HCT116 (cell line): ENCODE data around the gene LSP1. TPM values are rescaled to one million over a fixed set of nuclear protein-coding genes. Genes with fewer than 3 reads are reported as not detected.

ENCODE experiments used
- ATAC-seq: fragments of 200-7000 bp; cut with Tn5 transposase; 2 replicates; pipeline ENCODE4 v1.9.1; 2020; ENCODE audit warnings: mild to moderate bottlenecking, moderate library complexity
- BruUV-seq: library from RNA; stranded (reverse); fragments of 400-500 nt; replicated peaks from 2 replicates; lab custom pipeline; 2021; lab: Mats Ljungman, UMichigan
- CTCF ChIA-PET: fragments of 300-600 bp; sonication (Branson Sonifier 250); formaldehyde crosslinking; loops from one replicate; lab custom pipeline; 2021; ENCODE audit warnings: antibody characterized with exemption; lab: Charles Lee
- POLR2A ChIA-PET: fragments of 300-600, 350-600 bp; sonication (Branson Sonifier 250); formaldehyde crosslinking; loops from one replicate; lab custom pipeline; 2021; ENCODE audit warnings: antibody characterized with exemption; lab: Charles Lee
- RAD21 ChIA-PET, 2 experiments: fragments of 300-600 bp; sonication (Branson Sonifier 250); formaldehyde crosslinking; loops; one replicate each; lab custom pipeline; 2023; ENCODE audit warnings: low total read pairs in 2 of 2; ENCODE audit not compliant: uncharacterized antibody in 2 of 2, unreplicated experiment in 2 of 2, low non-redundant PET in 1 of 2; lab: Charles Lee
- DNase-seq: peaks from one replicate; pipeline ENCODE4 v3.0.0-alpha.2; 2010; ENCODE audit warnings: low read depth, low spot score
- H2AFZ ChIP-seq: fragments of 200-600 bp; shearing (Covaris generic), sonication (generic); 2 replicates; pipeline ENCODE4 v1.6.1; 2017; ENCODE audit warnings: low read depth, mixed run types, mixed read lengths, antibody characterized with exemption, low read length; ENCODE audit not compliant: poor library complexity, severe bottlenecking
- H3K27ac ChIP-seq: 2 replicates; pipeline ENCODE4 v1.5.1; 2012; ENCODE audit warnings: low read depth, low read length
- H3K27me3 ChIP-seq: fragments of 200-600 bp; sonication (generic); 2 replicates; pipeline ENCODE4 v1.6.1; 2016; ENCODE audit warnings: mixed run types, low read length, mixed read lengths; ENCODE audit not compliant: insufficient read depth
- H3K36me3 ChIP-seq, 2 experiments: fragments of 200-500 bp in 1 of 2; fragments of 200-600 bp in 1 of 2; sonication (Bioruptor generic) in 1 of 2; sonication (generic) in 1 of 2; 2 replicates each; pipeline versions ENCODE4 v1.5.1 to v1.6.1; 2014 to 2016; ENCODE audit warnings: low read length in 2 of 2, inconsistent platforms in 1 of 2, mixed read lengths in 1 of 2, mixed run types in 1 of 2; ENCODE audit not compliant: insufficient read depth in 2 of 2, control insufficient read depth in 1 of 2
- H3K4me1 ChIP-seq, 2 experiments: fragments of 200-600 bp in 1 of 2; sonication (generic) in 1 of 2; 2 replicates each; pipeline versions ENCODE4 v1.5.1 to v1.6.1; 2012 to 2017; ENCODE audit warnings: low read length in 2 of 2, inconsistent platforms in 1 of 2, mild to moderate bottlenecking in 1 of 2, mixed read lengths in 1 of 2, mixed run types in 1 of 2, moderate library complexity in 1 of 2; ENCODE audit not compliant: insufficient read depth in 2 of 2, control insufficient read depth in 1 of 2
- H3K4me2 ChIP-seq: fragments of 200-600 bp; sonication (generic); 2 replicates; pipeline ENCODE4 v1.6.1; 2017; ENCODE audit warnings: mixed run types, low read length, mixed read lengths
- H3K4me3 ChIP-seq, 2 experiments: fragments of 200-600 bp in 1 of 2; sonication (generic) in 1 of 2; replicated peaks in 1 of 2; 2 replicates each; pipeline ENCODE4 v1.5.1; 2011 to 2016; ENCODE audit warnings: low read length in 2 of 2, control low read depth in 1 of 2, low read depth in 1 of 2, mild to moderate bottlenecking in 1 of 2, mixed read lengths in 1 of 2, mixed run types in 1 of 2
- H3K79me2 ChIP-seq: fragments of 200-600 bp; sonication (generic); 2 replicates; pipeline ENCODE4 v1.6.1; 2017; ENCODE audit warnings: mild to moderate bottlenecking, mixed run types, low read length, moderate library complexity, mixed read lengths; ENCODE audit not compliant: insufficient read depth
- H3K9ac ChIP-seq: fragments of 200-600 bp; sonication (generic); 2 replicates; pipeline ENCODE4 v1.6.1; 2016; ENCODE audit warnings: low read length, mixed read lengths
- H3K9me2 ChIP-seq: fragments of 200-600 bp; sonication (generic), shearing (Covaris generic); 2 replicates; pipeline ENCODE4 v1.6.1; 2017; ENCODE audit warnings: mixed run types, mild to moderate bottlenecking, moderate library complexity; ENCODE audit not compliant: insufficient read depth
- H3K9me3 ChIP-seq, 2 experiments: fragments of 200-500 bp in 1 of 2; fragments of 200-600 bp in 1 of 2; sonication (Bioruptor generic) in 1 of 2; sonication (generic) in 1 of 2; 2 replicates each; pipeline ENCODE4 v1.6.1; 2014 to 2017; ENCODE audit warnings: low read length in 2 of 2, mixed read lengths in 2 of 2, inconsistent platforms in 1 of 2, low read depth in 1 of 2, mild to moderate bottlenecking in 1 of 2, mixed run types in 1 of 2, moderate library complexity in 1 of 2; ENCODE audit not compliant: control insufficient read depth in 1 of 2, insufficient read depth in 1 of 2
- H4K20me1 ChIP-seq: fragments of 200-600 bp; sonication (generic), shearing (Covaris generic); 2 replicates; pipeline ENCODE4 v1.6.1; 2017; ENCODE audit warnings: mixed run types, mild to moderate bottlenecking, moderate library complexity; ENCODE audit not compliant: insufficient read depth
- ATF3 ChIP-seq: IDR thresholded peaks from 2 replicates; pipeline ENCODE4 v1.6.1; 2012
- CEBPB ChIP-seq: IDR thresholded peaks from 2 replicates; pipeline ENCODE4 v1.6.1; 2012; ENCODE audit warnings: low read depth
- EZH2 ChIP-seq: fragments of 200-600 bp; sonication (generic); IDR thresholded peaks from 2 replicates; pipeline ENCODE4 v1.6.1; 2017; ENCODE audit warnings: antibody characterized with exemption, mixed run types
- EZH2phosphoT487 ChIP-seq: fragments of 200-600 bp; IDR thresholded peaks from 2 replicates; pipeline ENCODE4 v1.6.1; 2018; ENCODE audit warnings: antibody characterized with exemption, borderline replicate concordance
- FOSL1 ChIP-seq: IDR thresholded peaks from 2 replicates; pipeline ENCODE4 v1.6.1; 2012; ENCODE audit warnings: low read depth
- JUND ChIP-seq: IDR thresholded peaks from 2 replicates; pipeline ENCODE4 v1.6.1; 2012
- MAX ChIP-seq: IDR thresholded peaks from 2 replicates; pipeline ENCODE4 v1.6.1; 2012
- POLR2AphosphoS5 ChIP-seq: IDR thresholded peaks from 2 replicates; pipeline ENCODE4 v1.6.1; 2011; ENCODE audit warnings: mild to moderate bottlenecking, low read depth, low read length, moderate library complexity
- SP1 ChIP-seq: IDR thresholded peaks from 2 replicates; pipeline ENCODE4 v1.6.1; 2012; ENCODE audit warnings: low read depth
- TCF7L2 ChIP-seq: IDR thresholded peaks from 2 replicates; pipeline ENCODE4 v1.7.0; 2011; ENCODE audit warnings: borderline replicate concordance, inconsistent platforms; ENCODE audit not compliant: insufficient read depth, insufficient read length; ENCODE audit errors: extremely low read depth
- ZBTB33 ChIP-seq: IDR thresholded peaks from 2 replicates; pipeline ENCODE4 v1.6.1; 2011; ENCODE audit warnings: mild to moderate bottlenecking, low read length, moderate library complexity; ENCODE audit not compliant: insufficient replicate concordance; ENCODE audit errors: extremely low read depth
- intact Hi-C: fragments of 100-400 bp; cut with micrococcal nuclease; formaldehyde crosslinking; loops from 2 replicates; pipeline ENCODE4 v1.10.0; 2022
- total RNA-seq: library from RNA; stranded (reverse); gene quantifications from one replicate; pipeline ENCODE4 v1.2.1, GENCODE V29; 2021; ENCODE audit not compliant: unreplicated experiment

Gene LSP1
- total RNA-seq, 1 experiment from 2014 or later = 1.3 TPM

GRCh38 chr11:1890856-1891830, 38.3 kb downstream of the LSP1 start:
- no peaks in the 10 kb centered on the region for H4K20me1 ChIP-seq
- ChIA-PET POLR2A (no interaction called here), RAD21 (no interaction called here)
- no peak overlapping the region for H2AFZ ChIP-seq
- no peaks in the 10 kb centered on the region for H3K79me2 ChIP-seq
- ATAC-seq = no peak
- H3K4me3 ChIP-seq = no peak overlapping the region
- H3K36me3 ChIP-seq = no peaks in the 10 kb centered on the region
- H3K27me3 ChIP-seq = peaks cover 10% of the 10 kb centered on the region; the same call in 1 of the 2 replicates
- no peaks in the 10 kb centered on the region for H3K9me3 ChIP-seq
- no peak overlapping the region for H3K4me2 ChIP-seq
- no peak overlapping the region for H3K9ac ChIP-seq
- BruUV-seq = no TSS peak
- TF ChIP-seq MAX (no peak), FOSL1 (no peak), JUND (no peak), ZBTB33 (no peak), TCF7L2 (no peak), EZH2 (no peak), SP1 (no peak), POLR2AphosphoS5 (no peak), ATF3 (no peak), EZH2phosphoT487 (no peak), CEBPB (no peak)
- TF ChIP-seq, all 23 proteins: peak for 0
- intact Hi-C loops = loop anchor here (10.0 kb wide), 1 partner anchor 54 kb away; the partner anchor contains the start of gene MRPL23
- Histone ChIP-seq H3K9me2 (no peaks in the 10 kb centered on the region), H3K4me1 (no peaks in the 10 kb centered on the region), H3K27ac (no peak overlapping the region)
- no peak for DNase-seq
- CTCF ChIA-PET = interaction anchor here (0.6 kb wide), 1 partner anchor 15 kb away, joined by 3 read pairs; no protein-coding TSS in a partner anchor
